ENCODE results near the gene MTG2. TPM values are rescaled to one million over a fixed set of nuclear protein-coding genes. Genes with fewer than 3 reads are reported as not detected.

The MTG2 gene
- total RNA-seq, 1 donor from 2014 or later, result 24.0 TPM

GRCh38 chr20:62241506-62241905, 58.7 kb downstream of the MTG2 start:
- no peak for TF ChIP-seq CTCF (IDR thresholded peaks at IDR 0.05; ENCODE audit: insufficient read depth, low read length, severe bottlenecking)
- Histone ChIP-seq H3K27me3 (ENCODE audit: control insufficient read depth, insufficient read depth, low read length) (no peaks in the 10 kb centered on the region), H3K4me3 (ENCODE audit: low read depth, low read length) (no peak overlapping the region), H3K36me3 (ENCODE audit: control insufficient read depth, insufficient read depth, low read length) (peaks cover 11% of the 10 kb centered on the region)
- FAIRE-seq (no peak), DNase-seq (ENCODE audit: low read depth) (peak; percentile 83)

DNA sequence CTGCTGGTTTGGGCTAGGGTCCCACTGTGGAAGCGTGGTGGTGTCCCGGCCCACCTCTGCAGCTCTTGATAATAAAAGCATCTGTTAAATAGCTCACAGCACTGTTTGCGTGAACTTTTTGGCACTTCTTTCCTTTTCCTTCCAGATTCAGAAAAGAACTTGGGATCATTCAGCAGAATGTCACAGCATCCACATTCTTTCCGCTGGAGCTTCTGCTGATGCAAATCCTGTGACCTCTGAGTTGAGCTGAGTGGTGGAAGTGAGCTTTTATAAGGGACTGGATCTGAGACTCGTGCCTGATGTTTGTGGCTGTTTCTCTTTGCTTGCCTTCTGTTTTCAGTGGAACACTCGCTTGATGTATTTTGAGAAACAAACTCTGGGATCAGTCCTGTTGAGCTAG, 59.3 kb downstream of the MTG2 start:
- FAIRE-seq (no peak), DNase-seq (ENCODE audit: low read depth) (no peak)
- H3K4me3 ChIP-seq (ENCODE audit: low read depth, low read length), result no peak overlapping the region
- peaks cover 12% of the 10 kb centered on the region for H3K36me3 ChIP-seq (ENCODE audit: control insufficient read depth, insufficient read depth, low read length)
- no peak for TF ChIP-seq CTCF (IDR thresholded peaks at IDR 0.05; ENCODE audit: insufficient read depth, low read length, severe bottlenecking)
- no peaks in the 10 kb centered on the region for H3K27me3 ChIP-seq (ENCODE audit: control insufficient read depth, insufficient read depth, low read length)

DNA sequence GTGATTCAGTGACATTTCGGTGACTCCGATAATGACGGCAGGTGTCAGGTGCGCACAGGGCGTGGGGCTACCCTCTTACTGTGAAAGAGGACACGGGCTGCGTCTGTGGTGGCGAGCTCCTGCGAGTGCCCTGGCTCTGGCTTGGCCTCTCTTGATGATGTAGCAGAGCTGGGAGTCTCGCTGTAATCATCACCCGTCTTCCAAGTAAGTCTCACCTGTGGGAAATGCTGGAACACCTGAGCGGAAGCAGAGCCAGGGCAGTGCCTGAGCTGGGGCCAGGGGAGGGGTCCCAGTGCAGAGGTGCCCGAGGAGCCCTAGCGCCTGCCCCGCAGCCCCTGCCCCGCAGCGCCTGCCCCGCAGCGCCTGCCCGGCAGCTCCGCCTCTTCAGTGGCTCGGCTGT, 60.3 kb downstream of the MTG2 start:
- no peak for DNase-seq (ENCODE audit: low read depth)
- H3K4me3 ChIP-seq (ENCODE audit: low read depth, low read length), result no peak overlapping the region
- FAIRE-seq, result no peak
- H3K36me3 ChIP-seq (ENCODE audit: control insufficient read depth, insufficient read depth, low read length), result peaks cover 12% of the 10 kb centered on the region
- no peaks in the 10 kb centered on the region for H3K27me3 ChIP-seq (ENCODE audit: control insufficient read depth, insufficient read depth, low read length)
- TF ChIP-seq CTCF (IDR thresholded peaks at IDR 0.05; ENCODE audit: insufficient read depth, low read length, severe bottlenecking), result no peak

GRCh38 chr20:62243906-62244515, 61.2 kb downstream of the MTG2 start:
- Histone ChIP-seq H3K27me3 (ENCODE audit: control insufficient read depth, insufficient read depth, low read length) (no peaks in the 10 kb centered on the region), H3K4me3 (ENCODE audit: low read depth, low read length) (no peak overlapping the region), H3K36me3 (ENCODE audit: control insufficient read depth, insufficient read depth, low read length) (peaks cover 12% of the 10 kb centered on the region)
- no peak for TF ChIP-seq CTCF (IDR thresholded peaks at IDR 0.05; ENCODE audit: insufficient read depth, low read length, severe bottlenecking)
- FAIRE-seq, result no peak
- no peak for DNase-seq (ENCODE audit: low read depth)

- H3K27me3 ChIP-seq (ENCODE audit: control insufficient read depth, insufficient read depth, low read length), result no peaks in the 10 kb centered on the region
- no peak overlapping the region for H3K4me3 ChIP-seq (ENCODE audit: low read depth, low read length)
- no peak for FAIRE-seq
- no peak for DNase-seq (ENCODE audit: low read depth)
- no peak for TF ChIP-seq CTCF (IDR thresholded peaks at IDR 0.05; ENCODE audit: insufficient read depth, low read length, severe bottlenecking)
- peaks cover 12% of the 10 kb centered on the region for H3K36me3 ChIP-seq (ENCODE audit: control insufficient read depth, insufficient read depth, low read length)
Observed at GRCh38 chr20:62244644-62245108, 61.8 kb downstream of the MTG2 start.

- Histone ChIP-seq H3K36me3 (ENCODE audit: control insufficient read depth, insufficient read depth, low read length) (peaks cover 15% of the 10 kb centered on the region), H3K27me3 (ENCODE audit: control insufficient read depth, insufficient read depth, low read length) (no peaks in the 10 kb centered on the region), H3K4me3 (ENCODE audit: low read depth, low read length) (no peak overlapping the region)
- TF ChIP-seq CTCF (IDR thresholded peaks at IDR 0.05; ENCODE audit: insufficient read depth, low read length, severe bottlenecking), result no peak
- FAIRE-seq (no peak), DNase-seq (ENCODE audit: low read depth) (no peak)
Observed at GRCh38 chr20:62245911-62246280, 63.1 kb downstream of the MTG2 start.

All from bronchial epithelial cell (primary cell).